ENCODE results near the gene CLEC4D.

DNA sequence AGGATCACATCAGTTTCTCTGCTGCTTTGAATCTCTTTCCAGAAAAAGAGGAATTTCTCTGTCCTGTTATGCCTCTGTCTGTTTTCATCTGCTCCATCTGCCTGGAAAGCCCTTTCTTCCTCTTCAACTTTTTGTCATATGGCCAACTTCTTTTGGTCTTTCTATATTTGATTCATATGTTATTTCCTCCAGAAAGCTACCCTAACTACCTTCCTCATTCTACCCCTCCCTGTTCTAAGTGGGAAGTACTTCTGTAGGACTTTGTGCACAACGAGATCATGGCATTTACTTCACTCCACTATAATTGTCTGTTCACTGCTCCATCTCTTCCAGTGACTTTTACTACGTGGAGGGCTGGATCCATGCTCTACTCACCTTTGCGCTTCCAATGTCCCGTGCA is 5.9 kb downstream of the CLEC4D start:
- no peak for TF ChIP-seq CTCF (IDR thresholded peaks at IDR 0.05)
- TF ChIP-seq POLR2A (IDR thresholded peaks at IDR 0.05), result no peak
- TF ChIP-seq EP300 (IDR thresholded peaks at IDR 0.05), result no peak

Measured in ovary (tissue), 3 donors.